Stimulated activated CD4-positive, alpha-beta T cell treated with anti-CD3 and anti-CD28 coated beads, Interleukin-15, amount 100 ng/mL, for 24 hours (primary cell): ENCODE measurements around the gene RGL3.
"Not testable (repeated sequence)": the region's sequence is repeated elsewhere in the genome, so short reads cannot be mapped to it uniquely, and the experiment has no call there.

Experiments used
- DNase-seq: peaks from one replicate; pipeline ENCODE4 v3.0.0-alpha.2; 2020

RGL3 gene

GRCh38 chr19:11356074-11356397, 63.1 kb downstream of the RGL3 start:
- DNase-seq, result no peak

- peak; percentile 90 for DNase-seq
These were observed 63.7 kb downstream of the RGL3 start, which contains the start of gene PLPPR2 for GRCh38 chr19:11355160-11356073. TSS of gene PLPPR2 (plus strand) at chr19:11355432. CDS start at chr19:11357674, 2,242 bp downstream.

- not testable (repeated sequence) for DNase-seq
These were observed 65.0 kb downstream of the RGL3 start for GRCh38 chr19:11354102-11354501.

GRCh38 chr19:11349171-11349570, 69.9 kb downstream of the RGL3 start:
- DNase-seq, result no peak

- DNase-seq, result no peak
These were observed 71.5 kb downstream of the RGL3 start for GRCh38 chr19:11347546-11348039.

- peak; percentile 99 for DNase-seq
These were observed 72.8 kb downstream of the RGL3 start, which contains the start of the genes CCDC159 and TMEM205 for GRCh38 chr19:11346104-11346940. TSS of gene CCDC159 (plus strand) at chr19:11346519. CDS start at chr19:11346607, 88 bp downstream. TSS of gene TMEM205 (minus strand) at chr19:11346268. CDS start at chr19:11345619, 649 bp downstream.

- no peak for DNase-seq
These were observed 73.9 kb downstream of the RGL3 start for GRCh38 chr19:11345122-11345803.
